Adipose tissue (tissue), 3 donors: Measurements from ENCODE around the gene ACOT6. TPM values are rescaled to one million over a fixed set of nuclear protein-coding genes. Genes with fewer than 3 reads are reported as not detected.

Source experiments
- polyA plus RNA-seq, 3 donors: library from polyadenylated mRNA; stranded (reverse); fragments of 200-250 nt; gene quantifications; one replicate each; pipeline ENCODE4 v1.2.3, GENCODE V29; 2013
- donor health status: healthy with polysubstance abuse.
- donor health status: Bipolar disorder and iron deficiency.
- donor health status: healthy.

The ACOT6 gene
- polyA plus RNA-seq, 3 donors, result 0.19 to 0.34 TPM; not detected in 1

Other genes with a start within 250 kb of the ACOT6 start
- 10 to 100 TPM; 18.4 to 39.4 (median 33.5) TPM for gene NUMB, start 154.0 kb upstream of the ACOT6 start, polyA plus RNA-seq
- 1 to 10 TPM; 3.0 to 6.6 (median 4.3) TPM for gene RIOX1, start 121.6 kb upstream of the ACOT6 start, polyA plus RNA-seq
- gene ACOT1, start 75.4 kb upstream of the ACOT6 start, polyA plus RNA-seq, result 10 to 100 TPM in 2 of 3 donors, 1 to 10 TPM in 1; 3.9 to 37.8 (median 14.1) TPM
- under 1 TPM in 2 of 3 donors, not detected in 1; 0.06 to 0.22 TPM for gene HEATR4, start 53.6 kb upstream of the ACOT6 start, polyA plus RNA-seq
- gene ACOT2, start 43.3 kb upstream of the ACOT6 start, polyA plus RNA-seq, result 100 to 1,000 TPM in 1 of 3 donors, 10 to 100 TPM in 2; 26.7 to 277 (median 56.7) TPM
- 1 to 10 TPM in 2 of 3 donors, under 1 TPM in 1; 0.67 to 6.1 (median 3.7) TPM for gene ACOT4, start 20.6 kb upstream of the ACOT6 start, polyA plus RNA-seq
- gene DNAL1, start 32.5 kb downstream of the ACOT6 start, polyA plus RNA-seq, result 1 to 10 TPM; 2.5 to 3.9 (median 3.8) TPM
- gene PNMA1, start 101.9 kb downstream of the ACOT6 start, polyA plus RNA-seq, result 10 to 100 TPM in 2 of 3 donors, 1 to 10 TPM in 1; 7.6 to 41.4 (median 21.6) TPM
- 1 to 10 TPM; 3.2 to 7.5 (median 5.2) TPM for gene PTGR2, start 239.3 kb downstream of the ACOT6 start, polyA plus RNA-seq